Measurements from ENCODE around the gene PRAMEF13.
"Not testable (repeated sequence)": the region's sequence is repeated elsewhere in the genome, so short reads cannot be mapped to it uniquely, and the experiment has no call there.

The PRAMEF13 gene

DNA sequence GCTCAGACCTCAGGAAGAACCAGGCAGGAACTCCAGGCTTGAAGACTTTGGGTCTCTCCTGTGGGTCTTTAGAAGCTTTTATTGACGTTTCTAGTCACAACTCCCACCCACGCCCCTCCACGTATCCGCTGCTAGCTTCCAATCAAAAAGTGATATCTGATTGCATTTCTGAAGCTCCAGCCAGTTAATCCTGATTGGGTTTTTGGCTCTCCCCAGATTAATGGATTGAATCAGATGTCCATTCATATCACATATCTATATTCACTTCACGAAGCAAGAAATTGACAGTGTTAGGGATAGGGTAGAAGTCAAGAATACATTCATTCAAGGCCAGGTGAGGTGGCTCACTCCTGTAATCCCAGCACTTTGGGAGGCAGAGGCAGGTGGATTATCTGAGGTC, 45.3 kb downstream of the PRAMEF13 start, which contains the start of gene PRAMEF26:
TSS of gene PRAMEF26 (minus strand) at position 101 of the 400 bp plus-strand sequence. CDS start 2,914 bp downstream, outside the sequence.
- not testable (repeated sequence) for DNase-seq

All from NCI-H187 (cell line).